GM21825 (cell line): ENCODE data around the gene EPN2.

Source experiments
- ATAC-seq: cut with Tn5 transposase; IDR thresholded peaks from one replicate; pipeline ENCODE4 v1.9.1; 2021; ENCODE audit warnings: mild to moderate bottlenecking, moderate library complexity; ENCODE audit not compliant: unreplicated experiment

EPN2 gene

GRCh38 chr17:19327031-19327783, 90.0 kb downstream of the EPN2 start:
- no peak for ATAC-seq

DNA sequence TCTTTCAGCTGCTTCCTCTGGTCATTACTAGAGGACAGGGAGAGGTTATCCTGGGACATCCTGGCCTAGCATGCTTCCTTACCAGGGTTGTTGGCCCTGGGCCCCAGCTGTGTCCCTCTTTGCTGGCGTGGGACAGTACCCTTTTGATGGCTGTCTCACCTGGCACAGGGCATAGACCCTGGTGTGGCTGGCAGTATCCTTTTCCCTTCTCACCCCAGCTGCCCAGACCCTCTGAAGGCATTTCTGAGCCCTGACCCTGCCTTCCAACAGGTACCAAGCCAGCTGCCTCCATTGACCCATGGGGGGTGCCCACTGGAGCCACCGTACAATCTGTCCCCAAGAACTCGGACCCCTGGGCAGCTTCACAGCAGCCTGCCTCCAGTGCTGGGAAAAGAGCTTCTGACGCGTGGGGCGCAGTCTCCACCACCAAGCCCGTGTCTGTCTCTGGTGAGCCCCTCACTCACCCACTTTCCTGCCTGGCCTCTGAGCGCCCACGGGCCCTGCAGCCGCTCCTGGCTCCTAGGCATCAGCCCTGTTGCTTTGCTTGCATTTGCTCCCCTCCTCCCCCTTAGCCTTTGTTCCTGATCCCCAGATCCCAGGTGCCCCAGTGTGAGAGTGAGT, 91.4 kb downstream of the EPN2 start:
- no peak for ATAC-seq

GRCh38 chr17:19329136-19329535, 92.0 kb downstream of the EPN2 start:
- ATAC-seq, result no peak

DNA sequence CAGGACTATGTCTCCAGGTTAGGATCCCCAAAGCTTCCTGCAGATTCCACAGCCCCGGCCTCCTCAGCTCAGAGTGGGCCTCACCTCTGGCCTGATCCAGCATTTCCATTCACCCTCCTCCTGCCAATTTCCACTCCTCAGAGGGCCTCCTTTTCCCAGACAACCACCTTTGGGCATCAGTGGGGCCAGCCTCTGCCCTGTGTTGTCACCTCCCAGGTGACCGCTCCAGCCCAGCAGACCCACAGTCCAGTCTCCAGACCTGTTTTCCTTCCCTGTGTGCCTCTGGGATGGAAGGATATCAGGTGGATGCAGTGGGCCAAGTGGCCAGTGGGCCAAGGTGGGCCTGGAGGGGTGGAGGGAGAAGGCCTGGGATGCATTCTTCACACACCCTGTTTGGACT, 92.7 kb downstream of the EPN2 start:
- no peak for ATAC-seq

- no peak for ATAC-seq
Observed at GRCh38 chr17:19330271-19330670, 93.1 kb downstream of the EPN2 start.

- ATAC-seq, result no peak
Observed at GRCh38 chr17:19331134-19331533, 94.0 kb downstream of the EPN2 start.

DNA sequence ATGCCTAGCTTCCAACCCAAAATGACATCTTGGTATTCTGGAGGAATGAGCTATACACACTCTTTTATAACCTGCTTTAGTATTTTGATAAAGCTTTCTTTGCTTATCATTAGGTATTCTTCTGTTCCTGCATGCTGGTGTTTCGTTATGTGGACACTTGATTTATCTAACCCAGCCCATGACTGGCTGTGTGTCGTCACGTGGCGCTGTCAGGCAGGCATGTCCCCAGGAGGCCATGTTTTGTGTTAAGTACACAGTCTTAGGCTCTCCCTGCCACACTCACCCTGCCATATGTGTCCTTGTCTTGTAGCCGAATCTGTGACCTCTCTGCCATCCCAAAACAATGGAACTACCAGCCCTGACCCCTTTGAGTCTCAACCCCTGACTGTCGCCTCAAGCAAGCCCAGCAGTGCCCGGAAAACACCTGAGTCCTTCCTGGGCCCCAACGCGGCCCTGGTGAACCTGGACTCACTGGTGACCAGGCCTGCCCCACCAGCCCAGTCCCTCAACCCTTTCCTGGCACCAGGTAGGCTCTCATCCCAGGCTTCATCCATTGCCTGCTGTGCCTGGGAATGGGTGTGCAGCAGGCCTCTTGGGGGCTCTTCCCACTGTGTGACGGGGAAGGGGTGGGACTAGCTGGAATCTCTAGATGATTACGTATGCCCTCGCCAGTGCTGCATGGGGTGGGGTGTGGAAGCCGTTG, 94.5 kb downstream of the EPN2 start:
- ATAC-seq, result no peak

DNA sequence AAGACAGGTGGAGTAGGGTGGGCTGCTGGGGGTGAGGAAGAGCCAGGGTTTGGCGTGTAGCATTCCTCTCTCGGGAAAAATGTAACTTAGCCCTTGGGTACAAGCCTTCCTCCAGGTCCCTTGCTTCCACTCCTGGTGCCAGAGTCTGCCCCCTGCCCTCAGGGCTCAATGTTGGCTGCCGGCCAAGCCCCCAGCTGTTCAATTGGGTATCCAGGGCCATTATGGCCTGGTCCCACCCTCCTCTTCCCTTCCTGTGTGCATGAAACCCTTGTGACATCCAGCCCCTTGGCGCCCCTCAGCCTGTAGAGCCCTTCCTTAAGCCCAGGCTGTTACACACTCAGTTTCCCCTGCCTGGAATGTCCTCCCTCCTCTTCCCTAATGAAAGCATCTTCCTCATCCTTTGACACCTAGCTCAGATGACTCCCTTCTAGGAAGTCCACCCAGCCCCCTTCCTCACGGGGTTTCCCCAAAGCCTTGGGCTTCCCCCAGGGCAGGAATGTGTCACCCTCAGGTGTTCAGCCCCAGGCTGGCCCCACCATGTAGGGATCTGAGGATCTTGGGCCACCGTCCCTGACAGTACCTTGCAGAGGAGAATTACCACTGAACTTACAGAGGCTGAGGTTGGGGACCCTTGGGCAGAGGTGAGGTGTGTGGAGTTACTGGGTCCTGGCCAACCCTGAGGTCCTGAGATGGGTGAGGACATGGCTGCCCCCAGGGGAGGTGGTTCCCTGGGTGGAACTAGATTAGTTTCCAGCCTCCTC, 95.4 kb downstream of the EPN2 start:
- no peak for ATAC-seq

DNA sequence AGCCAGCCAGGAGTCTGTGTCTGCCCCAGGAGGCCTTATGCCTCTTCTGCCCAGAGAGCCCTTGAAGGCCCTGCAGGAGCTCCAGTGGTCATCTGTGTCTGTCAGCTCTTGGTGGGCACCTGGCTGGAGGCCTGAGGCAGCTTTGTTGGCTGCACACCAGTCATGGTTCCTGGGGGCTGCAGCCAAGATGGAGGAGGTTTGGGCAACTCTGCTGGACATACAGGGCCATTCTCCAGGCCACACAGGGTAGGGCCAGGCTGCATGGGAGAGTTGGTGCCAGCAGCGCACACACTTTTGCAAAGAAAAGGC, 95.9 kb downstream of the EPN2 start:
- no peak for ATAC-seq

DNA sequence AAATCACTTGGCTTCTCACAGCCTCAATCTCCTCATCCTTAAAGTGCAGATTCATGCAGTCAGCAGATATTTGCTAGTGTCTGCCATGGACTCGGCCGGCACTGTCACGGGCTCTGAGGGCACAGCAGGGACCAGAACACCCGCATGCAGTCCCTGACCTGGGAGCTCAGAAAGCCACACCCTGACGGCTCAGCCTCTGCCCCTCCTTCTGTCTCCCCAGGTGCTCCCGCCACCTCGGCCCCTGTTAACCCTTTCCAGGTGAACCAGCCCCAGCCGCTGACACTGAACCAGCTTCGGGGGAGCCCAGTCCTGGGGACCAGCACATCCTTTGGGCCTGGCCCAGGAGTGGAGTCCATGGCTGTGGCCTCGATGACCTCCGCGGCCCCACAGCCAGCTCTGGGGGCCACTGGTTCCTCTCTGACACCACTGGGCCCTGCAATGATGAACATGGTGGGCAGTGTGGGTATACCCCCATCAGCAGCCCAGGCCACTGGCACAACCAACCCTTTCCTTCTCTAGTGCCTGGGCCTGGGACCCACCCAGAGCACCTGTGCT, 96.6 kb downstream of the EPN2 start:
- ATAC-seq, result no peak

DNA sequence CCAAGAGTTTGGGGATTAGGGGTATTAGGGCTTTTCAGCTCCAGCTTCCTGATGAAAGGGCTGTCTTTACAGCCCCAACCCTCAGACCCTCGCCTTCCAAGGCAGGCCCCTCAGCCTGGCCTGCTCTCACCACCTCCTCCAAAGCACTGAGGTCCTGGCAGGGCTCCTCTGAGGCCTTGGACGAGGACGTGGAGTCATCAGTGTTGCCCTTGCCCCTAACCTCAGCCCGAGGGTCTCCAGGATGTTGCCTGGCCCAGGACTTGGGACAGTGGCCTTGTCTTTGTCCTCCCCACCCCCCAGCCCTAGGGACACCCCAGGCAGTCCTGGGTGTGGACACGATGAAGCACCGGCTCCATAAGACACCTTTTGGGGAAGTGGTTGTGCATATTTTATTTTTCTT, 97.2 kb downstream of the EPN2 start:
- no peak for ATAC-seq

DNA sequence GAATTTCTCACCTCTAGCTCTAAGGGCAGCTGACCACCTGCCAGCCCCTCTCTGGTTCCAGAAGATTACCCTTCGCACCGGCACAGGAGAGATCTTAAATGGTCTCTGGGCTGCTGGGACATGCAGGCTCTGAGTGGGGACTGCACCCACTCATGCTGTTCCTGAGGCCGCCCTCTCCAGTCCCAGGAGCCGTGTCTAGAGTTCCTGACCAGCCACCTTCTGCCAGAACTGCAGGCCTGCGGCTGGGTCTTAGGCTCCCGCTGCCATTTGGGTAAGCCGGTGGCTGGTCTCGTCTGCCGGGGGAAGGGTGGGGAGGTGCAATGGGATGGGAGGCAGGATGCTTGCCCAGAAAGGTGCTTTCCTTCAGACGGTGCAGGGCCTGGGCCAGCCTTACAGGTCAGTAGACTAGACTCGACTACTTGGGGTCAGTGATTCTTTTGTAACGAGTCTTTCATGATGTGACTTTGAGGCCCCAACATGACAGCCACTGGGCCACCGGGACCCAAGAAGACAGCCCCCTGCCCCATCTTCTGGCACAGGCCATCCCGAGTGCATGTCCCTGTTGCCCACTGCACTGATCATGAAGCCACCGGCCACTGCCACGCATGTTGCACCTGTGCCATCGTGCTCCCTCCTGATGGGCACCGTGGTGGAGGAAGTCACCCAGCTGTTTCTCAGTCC, 98.9 kb downstream of the EPN2 start:
- ATAC-seq, result no peak

DNA sequence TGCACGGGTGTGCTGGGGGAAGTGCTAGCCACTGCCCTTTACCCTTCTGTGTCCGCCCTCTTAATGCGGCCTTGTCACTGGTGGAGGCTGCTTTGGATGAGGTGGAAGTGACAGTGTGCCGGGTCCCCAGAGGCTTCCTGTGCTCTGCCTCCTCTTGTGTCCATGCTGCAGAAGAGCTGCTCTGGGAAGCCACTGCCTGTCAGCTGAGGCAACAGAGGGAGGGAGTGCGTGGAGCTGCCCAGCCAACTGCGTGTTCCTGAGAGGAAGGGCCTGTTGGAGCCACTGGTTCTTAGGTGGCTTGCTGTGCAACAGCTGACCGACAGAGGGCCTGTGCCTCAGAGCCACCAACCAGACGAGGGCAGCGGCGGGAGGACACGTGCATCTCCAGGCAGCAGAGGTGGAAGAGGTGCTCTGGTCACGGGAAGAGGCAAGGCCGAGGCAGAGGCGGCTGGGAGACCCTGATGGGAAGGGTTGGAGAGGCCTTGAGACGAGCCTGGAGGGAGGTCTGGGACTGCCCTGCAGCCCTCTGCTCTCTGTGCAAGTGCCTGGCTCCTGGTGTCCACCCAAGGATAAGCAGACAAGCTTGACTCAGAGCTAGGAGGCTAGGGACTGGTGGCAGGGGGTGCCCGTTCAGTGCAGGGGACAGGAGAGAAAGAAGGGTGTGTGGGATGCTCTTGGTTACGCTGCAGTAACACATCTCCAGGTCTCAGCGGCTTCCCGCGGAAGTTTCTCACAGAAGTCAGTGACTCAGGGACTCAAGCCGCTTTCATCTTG, 100.0 kb downstream of the EPN2 start:
- no peak for ATAC-seq

DNA sequence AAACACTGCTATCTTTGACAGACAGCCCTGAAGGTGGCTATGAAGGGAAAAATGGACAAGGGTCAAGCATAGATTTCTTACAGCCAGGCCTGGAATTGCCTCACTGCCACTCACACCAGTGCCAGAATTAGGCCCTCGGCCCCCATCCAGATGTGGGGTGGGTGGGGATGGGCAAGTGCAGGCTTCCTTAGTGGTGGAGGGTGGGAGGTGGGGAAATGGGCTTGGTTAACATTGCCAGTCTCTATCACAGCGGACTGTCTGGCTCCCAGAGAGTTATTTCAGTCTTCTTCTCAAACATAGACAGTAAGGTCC, 100.5 kb downstream of the EPN2 start:
- no peak for ATAC-seq

GRCh38 chr17:19338031-19338990, 101.1 kb downstream of the EPN2 start:
- ATAC-seq, result no peak

DNA sequence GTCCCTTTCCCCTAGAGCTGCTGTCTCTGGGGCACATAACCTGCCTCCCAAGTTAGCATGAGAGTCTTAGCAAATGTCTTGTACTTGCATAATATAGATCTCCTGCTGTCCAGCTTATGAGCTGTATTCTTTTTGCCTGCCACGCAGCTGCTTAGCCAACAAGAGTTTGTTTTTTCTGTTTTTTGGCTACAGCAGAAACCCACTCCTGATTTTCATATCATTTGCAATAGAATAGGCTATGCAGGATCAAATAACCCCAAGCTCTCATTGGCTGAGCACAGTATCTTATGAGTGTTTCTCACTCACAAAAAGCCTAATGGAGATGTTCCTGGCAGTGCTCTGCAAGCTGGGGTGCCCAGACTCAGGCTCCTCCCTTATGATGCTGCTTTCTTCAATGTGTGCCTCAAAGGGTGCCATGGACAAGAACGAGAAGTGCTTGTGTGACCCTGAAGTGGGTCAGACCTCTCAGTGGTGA, 102.2 kb downstream of the EPN2 start:
- ATAC-seq, result no peak

GRCh38 chr17:19341211-19341631, 104.1 kb downstream of the EPN2 start:
- ATAC-seq, result no peak

DNA sequence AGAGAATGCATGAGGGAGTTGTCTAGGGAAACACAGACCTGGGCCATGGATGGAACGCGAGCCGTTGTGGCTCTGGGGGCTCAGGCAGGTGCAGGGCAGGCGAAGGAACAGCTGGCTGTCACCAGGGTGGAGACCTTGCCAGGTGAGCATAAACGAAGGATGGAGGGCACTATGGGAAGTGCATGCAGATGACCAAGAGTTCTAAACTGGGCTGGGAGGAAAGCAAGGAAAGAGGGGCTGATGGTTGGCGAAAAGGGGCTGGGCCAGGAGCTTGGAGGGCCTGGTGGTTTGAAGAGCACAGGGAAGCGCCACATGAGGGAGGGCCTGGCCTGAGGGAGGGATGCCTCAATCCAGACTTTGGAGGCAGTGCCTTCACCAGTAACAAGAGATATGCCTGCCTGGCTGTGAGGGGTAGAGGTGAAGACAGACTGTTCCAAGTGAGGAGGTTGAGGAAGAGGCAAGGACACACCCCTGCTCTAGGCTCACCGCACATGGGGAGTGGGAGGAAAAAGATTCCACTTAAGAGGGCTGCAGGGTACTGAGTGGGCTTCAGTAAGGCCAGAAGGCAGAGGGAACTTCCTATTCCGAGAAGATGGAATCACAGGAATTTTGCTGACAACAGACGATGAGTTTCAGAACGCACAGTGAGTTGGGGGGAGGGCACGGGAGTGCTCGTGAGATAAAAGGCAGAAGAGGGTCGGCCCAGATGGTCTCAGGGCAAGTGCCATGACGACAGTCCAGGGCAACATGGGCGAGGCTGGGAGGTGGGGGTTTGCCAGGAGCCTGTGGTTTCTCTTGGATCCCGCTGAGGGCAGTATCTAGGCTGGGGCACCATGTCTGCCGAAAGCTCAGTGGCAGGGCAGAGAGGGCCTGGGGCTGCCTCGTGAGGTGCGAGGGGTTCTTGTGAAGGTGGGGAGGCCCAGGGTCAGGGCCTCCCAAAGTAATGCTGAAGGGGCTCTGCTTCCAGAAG, 104.8 kb downstream of the EPN2 start:
- ATAC-seq, result no peak
